ENCODE data around the gene MAFB. TPM values are rescaled to one million over a fixed set of nuclear protein-coding genes. Genes with fewer than 3 reads are reported as not detected.
A peak's percentile ranks its signal among the peaks of the same experiment; 100 is the strongest.

The MAFB gene
- polyA plus RNA-seq, 1 donor (not counting 4 experiments of a cell fraction or from before 2014, with no cell fraction given) = 1.7 TPM

GRCh38 chr20:40668449-40669228, 20.4 kb downstream of the MAFB start:
- Histone ChIP-seq H3K4me2 (ENCODE audit: control insufficient read depth, extremely low read depth, insufficient read depth, low read depth, low read length) (no peak overlapping the region), H3K9me3 (ENCODE audit: control insufficient read depth, low read depth, low read length) (no peaks in the 10 kb centered on the region), H3K27me3 (ENCODE audit: control insufficient read depth, extremely low read depth, insufficient read depth, low read length) (peaks cover 4% of the 10 kb centered on the region)

GRCh38 chr20:40667503-40667902, 21.5 kb downstream of the MAFB start:
- no peak for FAIRE-seq
- TF ChIP-seq CTCF (optimal IDR thresholded peaks at IDR 0.05 in 1 of 3, IDR thresholded peaks at IDR 0.05 in 1 of 3, conservative IDR thresholded peaks at IDR 0.05 in 1 of 3; ENCODE audit: extremely low read depth in 1 of 3, insufficient read depth in 2 of 3, low read length in 3 of 3) (no peak), EZH2 (IDR thresholded peaks at IDR 0.05; ENCODE audit: low read length) (no peak)
- Histone ChIP-seq H2AFZ (ENCODE audit: control insufficient read depth, low read length) (no peak overlapping the region), H3K27me3 (ENCODE audit: control insufficient read depth, extremely low read depth, insufficient read depth, low read length) (peaks cover 4% of the 10 kb centered on the region), H3K4me1 (ENCODE audit: control insufficient read depth, extremely low read depth, insufficient read depth, low read length) (peaks cover 5% of the 10 kb centered on the region), H3K36me3 (ENCODE audit: control insufficient read depth in 2 of 2, extremely low read depth in 1 of 2, insufficient read depth in 2 of 2, low read length in 2 of 2) (no peaks in the 10 kb centered on the region), H3K27ac (ENCODE audit: control insufficient read depth, insufficient read depth, low read length) (no peak overlapping the region), H3K79me2 (ENCODE audit: control insufficient read depth, insufficient read depth, low read length) (no peaks in the 10 kb centered on the region), H3K4me2 (ENCODE audit: control insufficient read depth, extremely low read depth, insufficient read depth, low read depth, low read length) (no peak overlapping the region), H3K9me1 (ENCODE audit: control insufficient read depth, extremely low read depth, insufficient read depth, low read length) (no peaks in the 10 kb centered on the region), H3K9ac (ENCODE audit: control insufficient read depth, extremely low read depth, insufficient read depth, low read length) (no peak overlapping the region), H3K9me3 (ENCODE audit: control insufficient read depth, low read depth, low read length) (no peaks in the 10 kb centered on the region), H4K20me1 (ENCODE audit: control insufficient read depth, extremely low read depth, insufficient read depth, low read length) (no peaks in the 10 kb centered on the region), H3K4me3 (ENCODE audit: control insufficient read depth in 2 of 3, extremely low read depth in 1 of 3, insufficient read depth in 2 of 3, low read depth in 1 of 3, low read length in 3 of 3) (no peak overlapping the region)
- dilution Hi-C loops (cut with MboI; ENCODE audit: extremely low pct_ligation_motif_present, low sequenced_read_pairs) = loop anchor here (25.0 kb wide), 1 partner anchor 180 kb away; no protein-coding TSS in a partner anchor
- DNase-seq (ENCODE audit: low read depth, low spot score) = no peak

More at GRCh38 chr20:40668449-40669228, 20.4 kb downstream of the MAFB start:
- H4K20me1 ChIP-seq (ENCODE audit: control insufficient read depth, extremely low read depth, insufficient read depth, low read length) = no peaks in the 10 kb centered on the region
- H2AFZ ChIP-seq (ENCODE audit: control insufficient read depth, low read length) = no peak overlapping the region
- no peaks in the 10 kb centered on the region for H3K79me2 ChIP-seq (ENCODE audit: control insufficient read depth, insufficient read depth, low read length)
- no peaks in the 10 kb centered on the region for H3K36me3 ChIP-seq (ENCODE audit: control insufficient read depth in 2 of 2, extremely low read depth in 1 of 2, insufficient read depth in 2 of 2, low read length in 2 of 2)
- no peak overlapping the region for H3K9ac ChIP-seq (ENCODE audit: control insufficient read depth, extremely low read depth, insufficient read depth, low read length)
- FAIRE-seq (peak; percentile 48), DNase-seq (ENCODE audit: low read depth, low spot score) (no peak)
- no peak overlapping the region for H3K4me3 ChIP-seq (ENCODE audit: control insufficient read depth in 2 of 3, extremely low read depth in 1 of 3, insufficient read depth in 2 of 3, low read depth in 1 of 3, low read length in 3 of 3)
- dilution Hi-C loops (cut with MboI; ENCODE audit: extremely low pct_ligation_motif_present, low sequenced_read_pairs) = loop anchor here (25.0 kb wide), 1 partner anchor 181 kb away; no protein-coding TSS in a partner anchor
- no peak for TF ChIP-seq CTCF (optimal IDR thresholded peaks at IDR 0.05 in 1 of 3, IDR thresholded peaks at IDR 0.05 in 1 of 3, conservative IDR thresholded peaks at IDR 0.05 in 1 of 3; ENCODE audit: extremely low read depth in 1 of 3, insufficient read depth in 2 of 3, low read length in 3 of 3)
- no peak for TF ChIP-seq EZH2 (IDR thresholded peaks at IDR 0.05; ENCODE audit: low read length)
- H3K9me1 ChIP-seq (ENCODE audit: control insufficient read depth, extremely low read depth, insufficient read depth, low read length) = no peaks in the 10 kb centered on the region
- peaks cover 9% of the 10 kb centered on the region for H3K4me1 ChIP-seq (ENCODE audit: control insufficient read depth, extremely low read depth, insufficient read depth, low read length)
- H3K27ac ChIP-seq (ENCODE audit: control insufficient read depth, insufficient read depth, low read length) = no peak overlapping the region
